Bone marrow (tissue), 2 donors: ENCODE measurements around the gene NRG2.

Experiments used
- DNase-seq, 2 donors: peaks; one replicate each; lab custom pipeline; 2025; lab: John Stamatoyannopoulos, UW

The NRG2 gene

GRCh38 chr5:139855946-139856540 lies 187.1 kb downstream of the NRG2 start:
- no peak for DNase-seq

GRCh38 chr5:139855451-139855850 lies 187.6 kb downstream of the NRG2 start:
- no peak for DNase-seq

GRCh38 chr5:139854953-139855352 lies 188.1 kb downstream of the NRG2 start:
- DNase-seq, result no peak

GRCh38 chr5:139854029-139854605 lies 189.0 kb downstream of the NRG2 start:
- no peak for DNase-seq

GRCh38 chr5:139852696-139853095 lies 190.4 kb downstream of the NRG2 start:
- DNase-seq, result no peak

- no peak for DNase-seq
Measured at GRCh38 chr5:139851558-139851957, 191.5 kb downstream of the NRG2 start.

GRCh38 chr5:139850423-139851016 lies 192.6 kb downstream of the NRG2 start:
- no peak for DNase-seq

GRCh38 chr5:139849942-139850341 lies 193.2 kb downstream of the NRG2 start:
- no peak for DNase-seq

GRCh38 chr5:139849501-139849900 lies 193.6 kb downstream of the NRG2 start:
- DNase-seq, result no peak

- DNase-seq, result no peak
Measured at GRCh38 chr5:139848508-139849100, 194.5 kb downstream of the NRG2 start.

GRCh38 chr5:139847790-139848507 lies 195.2 kb downstream of the NRG2 start:
- no peak for DNase-seq

GRCh38 chr5:139847091-139847490 lies 196.0 kb downstream of the NRG2 start:
- no peak for DNase-seq

- no peak for DNase-seq
Measured at GRCh38 chr5:139845846-139846681, 197.0 kb downstream of the NRG2 start.

- peak in 1 of 2 donors; percentile 74 for DNase-seq
Measured at GRCh38 chr5:139844472-139845145, 198.5 kb downstream of the NRG2 start.

- no peak for DNase-seq
Measured at GRCh38 chr5:139843991-139844390, 199.1 kb downstream of the NRG2 start.

- DNase-seq, result no peak
Measured at GRCh38 chr5:139842321-139842720, 200.8 kb downstream of the NRG2 start.

GRCh38 chr5:139841549-139841948 lies 201.6 kb downstream of the NRG2 start:
- DNase-seq, result no peak

- no peak for DNase-seq
Measured at GRCh38 chr5:139839918-139840317, 203.2 kb downstream of the NRG2 start.

- no peak for DNase-seq
Measured at GRCh38 chr5:139839232-139839815, 203.8 kb downstream of the NRG2 start.

GRCh38 chr5:139838381-139839197 lies 204.5 kb downstream of the NRG2 start:
- DNase-seq, result no peak
